Mononuclear cell (primary cell): ENCODE measurements around the gene CUL1. TPM values are rescaled to one million over a fixed set of nuclear protein-coding genes. Genes with fewer than 3 reads are reported as not detected.

Source experiments
- H3K27me3 ChIP-seq: 2 replicates; pipeline ENCODE4 v1.6.0; 2011; ENCODE audit warnings: low read length, control low read depth; ENCODE audit not compliant: insufficient read depth
- H3K4me1 ChIP-seq: 2 replicates; pipeline ENCODE4 v1.5.1; 2011; ENCODE audit warnings: mild to moderate bottlenecking, low read length, control low read depth; ENCODE audit not compliant: insufficient read depth
- H3K4me3 ChIP-seq: 2 replicates; pipeline ENCODE4 v1.5.1; 2011; ENCODE audit warnings: mild to moderate bottlenecking, low read length, moderate library complexity
- H3K9me3 ChIP-seq: 2 replicates; pipeline ENCODE4 v1.5.1; 2011; ENCODE audit warnings: low read depth, mild to moderate bottlenecking, control low read depth, low read length
- total RNA-seq: library from RNA; depleted of rRNA; stranded (reverse); fragments of >200 nt; gene quantifications from one replicate; pipeline ENCODE4 v1.2.3, GENCODE V29; 2012

Gene CUL1
- total RNA-seq, 1 donor = 35.1 TPM

DNA sequence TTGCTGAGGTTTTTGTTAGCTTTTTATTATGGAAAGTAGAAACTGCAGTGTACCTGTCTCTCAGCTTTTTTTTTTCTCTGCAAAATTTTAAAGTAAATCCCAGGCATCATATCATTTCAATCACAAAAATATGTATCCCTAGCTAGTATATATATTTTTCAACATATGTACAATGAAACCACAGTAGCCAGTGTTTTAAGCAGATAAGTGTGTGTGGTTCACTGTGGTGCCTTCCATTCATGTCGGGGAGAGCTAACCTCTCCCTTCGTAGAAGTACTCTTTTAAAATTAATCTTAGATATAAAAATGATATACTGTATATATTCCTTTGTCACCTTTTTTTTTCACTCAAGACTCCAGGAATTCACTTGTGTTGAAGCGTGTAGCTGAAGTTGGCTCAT lies 22.7 kb downstream of the CUL1 start:
- H3K27me3 ChIP-seq = no peaks in the 10 kb centered on the region
- peaks cover 39% of the 10 kb centered on the region for H3K4me1 ChIP-seq
- H3K4me3 ChIP-seq = no peak overlapping the region
- H3K9me3 ChIP-seq = no peaks in the 10 kb centered on the region

DNA sequence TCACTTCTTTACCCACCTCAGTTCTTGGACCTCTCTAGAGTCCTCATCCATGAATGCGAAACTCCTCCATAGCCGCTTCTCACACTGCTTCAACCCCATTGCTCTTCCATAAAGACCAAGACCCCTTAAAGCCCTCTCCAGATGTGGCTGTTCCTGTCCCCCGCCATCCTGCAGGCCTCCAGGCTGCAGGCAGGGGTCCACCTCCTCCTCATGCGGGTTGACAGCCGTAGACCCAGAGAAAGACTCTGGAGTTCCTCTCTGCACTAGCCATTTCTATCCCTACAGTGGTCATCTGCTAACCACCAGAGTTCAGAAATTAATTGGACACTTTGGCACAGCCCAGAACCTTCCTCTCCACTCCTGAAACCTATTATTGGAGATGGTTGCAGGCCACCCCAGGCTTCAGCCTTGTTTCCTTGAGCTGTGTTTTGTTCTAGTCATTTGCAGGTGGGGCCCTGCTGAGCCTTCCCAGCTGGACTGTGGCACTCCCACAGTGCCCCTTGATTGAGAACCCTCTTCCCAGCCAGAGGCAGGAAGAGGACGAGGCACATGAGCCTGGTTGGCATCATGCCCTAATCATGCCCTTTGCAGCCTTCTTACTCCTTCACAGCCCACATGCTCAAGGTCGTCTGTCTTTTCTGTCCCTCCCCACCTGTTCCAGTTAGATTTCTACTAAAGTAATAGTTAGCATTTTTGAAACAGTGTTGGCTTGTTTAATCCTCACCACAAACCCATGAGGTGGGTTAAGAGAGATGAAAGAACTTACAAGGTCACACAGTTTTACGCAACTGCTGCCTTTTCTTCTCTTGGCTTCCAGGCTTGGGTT lies 23.9 kb downstream of the CUL1 start:
- Histone ChIP-seq H3K27me3 (no peaks in the 10 kb centered on the region), H3K9me3 (no peaks in the 10 kb centered on the region), H3K4me1 (peaks cover 49% of the 10 kb centered on the region), H3K4me3 (no peak overlapping the region)

DNA sequence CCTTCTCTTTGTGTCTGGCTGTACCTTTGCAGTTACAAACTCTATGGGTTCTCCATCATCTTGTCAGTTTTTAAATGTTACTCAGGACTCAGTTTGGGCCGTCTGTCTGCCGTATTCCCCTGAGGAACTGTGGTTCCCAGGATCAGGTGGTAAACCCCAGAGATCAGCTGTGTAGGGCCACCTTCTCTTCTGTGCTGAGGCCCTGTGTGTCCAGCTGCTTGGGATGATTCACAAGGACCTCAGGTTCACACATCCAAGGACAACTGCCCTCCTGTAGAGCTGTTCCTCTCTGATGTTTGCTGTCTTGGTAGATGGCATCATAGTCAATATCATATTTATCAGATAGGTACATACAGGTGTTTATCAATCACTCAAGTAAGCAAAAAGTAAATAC lies 24.5 kb downstream of the CUL1 start:
- Histone ChIP-seq H3K4me1 (peaks cover 55% of the 10 kb centered on the region), H3K9me3 (no peaks in the 10 kb centered on the region), H3K4me3 (no peak overlapping the region), H3K27me3 (no peaks in the 10 kb centered on the region)

DNA sequence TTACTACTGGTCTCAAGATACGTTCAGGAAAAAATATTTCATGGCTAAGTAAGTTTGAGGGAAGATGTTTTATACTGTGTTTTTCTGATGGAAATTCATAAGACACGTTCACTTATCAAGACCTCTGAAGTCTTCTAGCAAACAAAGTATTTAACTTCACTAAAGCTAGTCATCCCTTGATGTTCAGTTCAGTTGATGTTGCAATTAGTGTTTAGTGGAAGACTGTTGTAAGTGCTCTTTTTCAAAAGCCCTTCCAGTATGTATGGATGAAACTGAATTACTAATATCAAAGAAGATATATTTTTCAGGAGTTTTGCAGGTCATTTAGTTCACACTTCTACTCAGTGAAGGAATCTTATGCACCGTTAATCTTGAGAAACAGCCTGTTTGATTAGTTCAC lies 25.1 kb downstream of the CUL1 start:
- no peaks in the 10 kb centered on the region for H3K27me3 ChIP-seq
- H3K4me3 ChIP-seq = no peak overlapping the region
- H3K4me1 ChIP-seq = peaks cover 55% of the 10 kb centered on the region
- H3K9me3 ChIP-seq = no peaks in the 10 kb centered on the region

DNA sequence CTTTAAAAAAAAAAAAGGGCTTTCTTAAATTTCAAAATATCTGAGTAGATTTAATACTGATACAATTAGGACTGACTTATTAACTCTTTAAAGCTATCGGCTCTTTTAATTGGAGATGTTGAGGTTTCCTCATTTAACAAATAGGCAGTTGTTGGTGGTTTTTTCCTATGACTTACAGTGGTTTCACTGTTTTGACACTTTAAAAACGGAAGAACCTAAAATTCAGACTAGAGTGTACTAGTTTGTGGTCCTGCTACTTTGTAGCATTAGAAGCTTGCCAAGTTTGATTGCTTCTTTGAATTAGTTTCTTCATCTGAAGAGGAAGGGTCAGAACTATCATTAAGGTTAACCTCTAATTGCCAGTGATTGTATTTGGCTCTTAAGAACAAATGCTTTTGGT lies 27.7 kb downstream of the CUL1 start:
- Histone ChIP-seq H3K9me3 (no peaks in the 10 kb centered on the region), H3K4me3 (no peak overlapping the region), H3K4me1 (peaks cover 42% of the 10 kb centered on the region), H3K27me3 (no peaks in the 10 kb centered on the region)

DNA sequence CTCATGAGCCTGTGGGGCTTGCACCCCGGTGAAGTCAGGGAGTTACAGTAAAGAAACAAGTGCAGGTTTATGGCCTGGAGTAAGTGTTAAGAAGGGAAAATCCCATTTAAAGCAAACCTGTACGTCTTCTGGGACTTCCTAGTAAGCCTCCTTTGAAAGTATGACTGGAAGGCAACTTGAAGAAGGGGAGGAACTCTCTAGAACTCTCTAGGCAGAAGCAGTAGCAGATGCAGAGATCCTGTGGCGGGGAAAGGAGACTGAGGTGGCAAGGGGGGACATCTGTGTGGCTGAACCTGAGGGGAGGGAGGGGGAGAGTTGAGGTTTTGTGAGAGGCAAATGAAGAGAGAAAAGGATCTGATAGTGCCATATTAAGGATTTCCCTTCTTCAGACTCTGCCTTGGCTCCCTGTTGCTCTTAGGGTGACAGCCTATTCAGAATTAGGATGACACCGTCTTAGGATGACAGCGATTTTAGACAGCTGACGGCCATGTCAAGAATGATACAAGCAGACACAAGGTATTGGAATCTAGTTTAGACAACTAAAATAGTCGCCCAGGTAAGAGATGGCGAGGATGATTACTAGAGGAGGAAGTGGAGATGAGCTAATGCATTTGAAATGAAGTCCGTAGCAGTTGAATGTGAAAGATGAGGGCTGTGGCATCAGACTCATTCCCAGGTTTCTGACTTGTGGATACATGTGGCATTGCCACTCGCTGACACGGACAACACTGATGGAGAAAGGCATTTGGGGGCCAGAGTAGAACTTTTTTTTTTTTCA lies 29.0 kb downstream of the CUL1 start:
- Histone ChIP-seq H3K4me1 (peaks cover 33% of the 10 kb centered on the region), H3K27me3 (no peaks in the 10 kb centered on the region), H3K4me3 (no peak overlapping the region), H3K9me3 (no peaks in the 10 kb centered on the region)

DNA sequence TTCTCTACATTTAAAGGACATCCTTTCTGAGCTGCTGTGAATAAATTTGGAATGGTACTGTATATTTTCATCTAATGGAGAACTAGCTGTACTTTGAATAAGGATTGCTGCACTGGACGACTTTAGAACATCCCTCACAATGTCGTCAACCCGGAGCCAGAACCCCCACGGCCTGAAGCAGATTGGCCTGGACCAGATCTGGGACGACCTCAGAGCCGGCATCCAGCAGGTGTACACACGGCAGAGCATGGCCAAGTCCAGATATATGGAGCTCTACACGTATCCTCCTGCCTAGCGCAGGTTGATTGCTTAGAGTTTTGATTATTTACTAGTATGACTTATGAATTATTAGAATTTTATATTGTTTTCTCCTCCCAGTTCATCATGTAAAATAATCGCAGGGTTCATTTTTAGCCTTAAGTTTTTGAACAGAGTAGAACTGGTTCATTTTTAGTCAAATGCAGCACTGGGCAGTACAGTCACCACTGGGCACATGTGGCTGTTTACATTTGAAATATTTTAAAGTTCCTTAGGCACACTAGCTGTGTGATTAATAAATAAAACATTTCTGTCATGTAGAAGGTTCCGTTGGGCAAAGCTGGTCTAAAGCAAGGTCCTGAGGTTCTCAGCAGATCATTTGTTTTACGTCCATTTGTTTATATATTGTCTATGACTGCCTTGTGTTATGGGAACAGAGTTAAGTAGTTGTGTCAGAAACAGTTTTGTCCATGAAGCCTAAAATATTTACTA lies 31.5 kb downstream of the CUL1 start:
- Histone ChIP-seq H3K27me3 (no peaks in the 10 kb centered on the region), H3K4me1 (peaks cover 25% of the 10 kb centered on the region), H3K4me3 (no peak overlapping the region), H3K9me3 (no peaks in the 10 kb centered on the region)

DNA sequence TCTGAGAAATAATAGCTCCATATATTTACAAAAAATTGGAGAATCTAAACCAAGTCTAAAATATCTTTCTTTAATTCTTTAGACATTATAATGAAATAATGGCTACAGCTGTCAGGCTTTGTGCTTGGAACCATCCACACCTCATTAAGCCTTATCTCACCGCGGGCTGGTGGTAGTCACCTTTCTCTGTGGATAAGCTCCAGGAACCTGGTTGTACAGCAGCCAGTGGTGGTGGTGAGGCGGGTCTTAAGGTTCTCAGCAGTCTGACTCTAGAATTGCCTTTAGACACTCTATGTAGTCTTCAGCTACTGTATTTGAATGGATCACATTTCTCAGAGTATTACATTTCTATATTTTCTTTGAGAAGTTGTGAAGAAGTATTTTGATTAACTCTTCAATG lies 34.2 kb downstream of the CUL1 start:
- peaks cover 3% of the 10 kb centered on the region for H3K4me1 ChIP-seq
- no peaks in the 10 kb centered on the region for H3K9me3 ChIP-seq
- H3K27me3 ChIP-seq = no peaks in the 10 kb centered on the region

DNA sequence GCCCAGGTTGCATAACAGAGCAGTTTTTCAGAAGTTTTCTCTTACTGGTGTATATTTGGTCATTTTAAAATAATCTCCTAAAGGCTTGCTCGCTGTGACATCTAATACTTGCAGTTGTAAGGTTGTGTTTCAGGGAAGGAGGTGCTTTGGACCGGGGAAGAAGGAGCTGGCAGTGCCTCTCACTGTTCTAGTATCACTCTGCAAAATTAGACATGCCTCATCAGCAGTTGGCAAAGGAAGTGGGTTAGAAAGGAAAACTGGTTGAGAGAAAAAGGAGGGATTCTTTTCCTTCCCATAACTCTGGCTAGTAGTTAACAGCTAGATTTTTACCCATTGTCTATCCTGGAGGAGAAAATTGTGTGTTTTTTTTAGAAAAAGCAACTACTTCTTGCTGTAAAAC lies 34.8 kb downstream of the CUL1 start:
- H3K27me3 ChIP-seq = no peaks in the 10 kb centered on the region
- no peaks in the 10 kb centered on the region for H3K4me1 ChIP-seq

More for the DNA sequence above, 34.2 kb downstream of the CUL1 start:
- H3K4me3 ChIP-seq = no peak overlapping the region

DNA sequence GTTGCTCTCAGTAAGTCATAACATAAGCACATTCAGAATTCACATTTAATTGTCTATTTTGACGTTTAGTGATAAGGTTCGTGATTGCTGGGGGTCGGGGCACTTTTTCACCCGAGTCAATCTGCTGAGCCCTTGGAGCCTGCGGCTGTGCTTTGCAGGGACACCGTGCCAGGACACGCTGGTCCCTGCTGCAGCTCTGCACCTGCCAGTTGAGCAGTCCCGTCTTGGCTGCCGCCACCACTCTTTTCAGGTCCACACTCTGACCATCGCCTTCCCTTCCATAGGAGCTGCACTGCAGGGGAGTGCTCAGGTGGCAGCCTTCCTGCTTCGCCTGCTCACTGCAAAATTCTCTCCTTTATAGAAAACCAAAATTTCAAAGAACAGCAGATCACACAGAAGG lies 36.4 kb downstream of the CUL1 start:
- no peaks in the 10 kb centered on the region for H3K4me1 ChIP-seq
- no peak overlapping the region for H3K4me3 ChIP-seq
- H3K27me3 ChIP-seq = no peaks in the 10 kb centered on the region
- no peaks in the 10 kb centered on the region for H3K9me3 ChIP-seq

More for the DNA sequence above, 34.8 kb downstream of the CUL1 start:
- Histone ChIP-seq H3K4me3 (no peak overlapping the region), H3K9me3 (no peaks in the 10 kb centered on the region)

DNA sequence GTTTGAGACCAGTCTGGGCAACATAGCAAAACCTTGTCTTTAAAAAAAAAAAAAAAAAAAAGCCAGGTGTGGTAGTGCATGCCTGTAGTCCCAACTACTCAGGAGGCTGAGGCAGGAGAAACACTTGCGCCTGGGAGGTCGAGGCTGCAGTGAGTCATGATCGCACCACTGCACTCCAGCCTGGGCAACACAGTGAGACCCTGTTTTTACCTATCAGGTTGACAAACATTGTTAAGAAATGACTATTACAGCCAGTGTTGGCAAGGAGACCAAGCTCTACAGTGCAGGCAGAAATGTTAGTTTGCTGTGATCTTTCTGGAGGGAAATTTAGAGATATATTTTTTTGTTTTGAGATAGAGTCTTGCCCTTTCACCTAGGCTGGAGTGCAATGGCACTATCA lies 37.3 kb downstream of the CUL1 start:
- no peaks in the 10 kb centered on the region for H3K9me3 ChIP-seq

DNA sequence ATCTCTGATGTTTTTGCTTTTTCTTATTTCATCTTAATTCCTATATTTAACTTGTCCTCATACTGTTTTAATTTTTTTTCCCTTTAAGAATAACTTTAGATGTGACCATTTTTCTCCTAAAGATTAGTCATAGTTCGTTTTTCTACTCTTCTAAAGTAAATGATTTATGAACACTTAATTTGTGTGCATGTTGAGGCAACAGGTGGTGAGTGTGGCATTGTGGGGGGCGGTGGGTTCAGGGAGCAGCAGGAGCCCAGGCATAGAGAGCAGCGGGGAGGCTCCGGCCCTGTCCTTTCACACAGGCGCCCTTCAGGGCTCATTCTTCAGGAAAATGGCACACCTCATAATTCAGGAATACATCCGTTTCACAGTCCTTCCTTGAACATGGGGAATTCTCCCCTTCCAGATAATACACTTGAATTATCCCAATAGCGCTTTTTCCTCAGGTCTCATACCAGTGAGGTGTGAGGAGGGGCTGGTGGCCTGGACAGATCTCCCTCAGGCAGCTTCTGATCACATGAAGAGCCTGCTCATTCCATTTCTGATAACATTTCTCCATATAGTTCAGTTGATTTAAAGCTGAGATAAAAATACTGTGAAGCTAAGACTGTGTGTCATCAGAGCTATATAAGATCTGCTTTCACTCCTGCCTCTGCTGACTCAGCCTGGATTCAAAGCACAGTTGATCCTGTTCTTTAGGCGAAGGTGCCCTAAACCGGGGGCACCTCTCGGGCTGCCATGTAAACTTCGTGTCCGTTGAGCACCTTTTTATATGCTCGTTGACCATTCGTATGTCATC lies 40.2 kb downstream of the CUL1 start:
- H3K9me3 ChIP-seq = no peaks in the 10 kb centered on the region
- no peak overlapping the region for H3K4me3 ChIP-seq
- no peaks in the 10 kb centered on the region for H3K27me3 ChIP-seq
- H3K4me1 ChIP-seq = no peaks in the 10 kb centered on the region

More for the DNA sequence above, 37.3 kb downstream of the CUL1 start:
- Histone ChIP-seq H3K27me3 (no peaks in the 10 kb centered on the region), H3K4me3 (no peak overlapping the region), H3K4me1 (no peaks in the 10 kb centered on the region)

DNA sequence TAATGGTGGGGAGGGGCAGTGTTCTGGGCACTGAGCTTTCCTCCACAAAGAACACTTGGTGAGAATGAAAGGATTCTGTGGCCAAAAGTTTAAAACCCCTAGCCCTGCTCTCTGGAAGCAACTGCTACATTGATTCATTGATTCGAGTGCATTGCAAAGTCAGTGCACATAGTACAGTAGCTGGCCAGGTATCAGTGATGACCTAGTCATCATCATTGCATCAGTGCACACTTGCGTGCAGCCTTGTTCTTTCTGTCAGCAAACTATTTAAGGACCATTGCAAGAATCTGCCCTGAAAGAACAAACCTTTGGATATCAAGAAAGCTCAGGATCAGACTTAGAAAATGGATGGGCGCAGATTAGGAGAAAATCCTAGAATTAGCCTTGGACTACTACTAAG lies 47.4 kb downstream of the CUL1 start:
- H3K27me3 ChIP-seq = no peaks in the 10 kb centered on the region
- no peak overlapping the region for H3K4me3 ChIP-seq
- no peaks in the 10 kb centered on the region for H3K4me1 ChIP-seq

DNA sequence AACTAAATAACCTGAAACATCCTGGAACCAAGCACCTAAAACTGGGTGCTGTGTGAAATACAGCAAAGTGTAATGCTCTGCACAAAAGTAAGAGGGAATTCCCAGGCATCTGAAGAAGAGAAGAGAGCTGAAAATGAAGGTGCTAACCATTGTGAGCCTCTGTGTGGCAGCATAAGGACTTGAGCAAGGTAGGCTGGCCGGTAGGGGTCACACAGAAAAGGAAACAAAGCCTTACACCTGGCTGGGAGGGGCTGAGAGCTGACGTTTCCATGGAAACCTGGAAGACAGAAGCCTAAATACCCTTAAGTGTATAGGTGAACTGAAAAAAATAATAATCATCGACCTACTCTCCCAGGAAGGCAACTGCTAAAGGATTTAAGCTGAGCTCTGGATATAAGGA lies 48.6 kb downstream of the CUL1 start:
- Histone ChIP-seq H3K4me1 (no peaks in the 10 kb centered on the region), H3K9me3 (no peaks in the 10 kb centered on the region), H3K4me3 (no peak overlapping the region), H3K27me3 (no peaks in the 10 kb centered on the region)

More for the DNA sequence above, 47.4 kb downstream of the CUL1 start:
- no peaks in the 10 kb centered on the region for H3K9me3 ChIP-seq
